ENCODE data around the gene CAPS. TPM values are rescaled to one million over a fixed set of nuclear protein-coding genes. Genes with fewer than 3 reads are reported as not detected.
A peak's percentile ranks its signal among the peaks of the same experiment; 100 is the strongest.
"Not testable (repeated sequence)": the region's sequence is repeated elsewhere in the genome, so short reads cannot be mapped to it uniquely, and the experiment has no call there.

CAPS gene
- total RNA-seq, result 3.4 and 3.6 TPM in 2 replicates

- Mint-ChIP-seq H3K27me3 (ENCODE audit: insufficient read depth) (no peaks in the 10 kb centered on the region), H3K36me3 (ENCODE audit: low read depth) (peaks cover 10% of the 10 kb centered on the region), H3K4me1 (ENCODE audit: low read depth) (no peaks in the 10 kb centered on the region), H3K27ac (peak within 1 kb of the TSS; percentile 34), H3K4me3 (no peak within 1 kb of the TSS), H3K9me3 (no peaks in the 10 kb centered on the region)
- DNase-seq (ENCODE audit: low spot score), result no peak
- intact Hi-C loops (cut with micrococcal nuclease), result no loop called here
Observed at GRCh38 chr19:5913739-5914357, at the start of gene CAPS. Gene CAPS (plus strand): TSS chr19:5914254. CDS start chr19:5914407, 153 bp downstream.

GRCh38 chr19:5864725-5865486 is 49.1 kb upstream of the CAPS start:
- DNase-seq (ENCODE audit: low spot score), result no peak
- no peak overlapping the region for H3K4me3 Mint-ChIP-seq
- H3K27me3 Mint-ChIP-seq (ENCODE audit: insufficient read depth), result no peaks in the 10 kb centered on the region
- H3K9me3 Mint-ChIP-seq, result no peaks in the 10 kb centered on the region
- no peaks in the 10 kb centered on the region for H3K36me3 Mint-ChIP-seq (ENCODE audit: low read depth)
- H3K4me1 Mint-ChIP-seq (ENCODE audit: low read depth), result no peaks in the 10 kb centered on the region
- intact Hi-C loops (cut with micrococcal nuclease), result no loop called here
- H3K27ac Mint-ChIP-seq, result peak overlapping the region; percentile 58

- intact Hi-C loops (cut with micrococcal nuclease), result no loop called here
- no peaks in the 10 kb centered on the region for H3K4me1 Mint-ChIP-seq (ENCODE audit: low read depth)
- no peaks in the 10 kb centered on the region for H3K36me3 Mint-ChIP-seq (ENCODE audit: low read depth)
- H3K4me3 Mint-ChIP-seq, result no peak overlapping the region
- no peaks in the 10 kb centered on the region for H3K27me3 Mint-ChIP-seq (ENCODE audit: insufficient read depth)
- DNase-seq (ENCODE audit: low spot score), result no peak
- H3K27ac Mint-ChIP-seq, result no peak overlapping the region
- H3K9me3 Mint-ChIP-seq, result no peaks in the 10 kb centered on the region
Observed at GRCh38 chr19:5865772-5866171, 48.3 kb upstream of the CAPS start.

GRCh38 chr19:5867201-5868136 is 46.6 kb upstream of the CAPS start:
- H3K4me3 Mint-ChIP-seq, result no peak overlapping the region
- no peaks in the 10 kb centered on the region for H3K4me1 Mint-ChIP-seq (ENCODE audit: low read depth)
- H3K36me3 Mint-ChIP-seq (ENCODE audit: low read depth), result no peaks in the 10 kb centered on the region
- H3K9me3 Mint-ChIP-seq, result no peaks in the 10 kb centered on the region
- H3K27ac Mint-ChIP-seq, result no peak overlapping the region
- H3K27me3 Mint-ChIP-seq (ENCODE audit: insufficient read depth), result no peaks in the 10 kb centered on the region
- intact Hi-C loops (cut with micrococcal nuclease), result no loop called here
- no peak for DNase-seq (ENCODE audit: low spot score)

- no peak overlapping the region for H3K27ac Mint-ChIP-seq
- no peak overlapping the region for H3K4me3 Mint-ChIP-seq
- H3K4me1 Mint-ChIP-seq (ENCODE audit: low read depth), result no peaks in the 10 kb centered on the region
- intact Hi-C loops (cut with micrococcal nuclease), result no loop called here
- DNase-seq (ENCODE audit: low spot score), result no peak
- H3K36me3 Mint-ChIP-seq (ENCODE audit: low read depth), result no peaks in the 10 kb centered on the region
- no peaks in the 10 kb centered on the region for H3K27me3 Mint-ChIP-seq (ENCODE audit: insufficient read depth)
- H3K9me3 Mint-ChIP-seq, result no peaks in the 10 kb centered on the region
Observed at GRCh38 chr19:5870986-5871394, 43.1 kb upstream of the CAPS start.

- Mint-ChIP-seq H3K9me3 (no peaks in the 10 kb centered on the region), H3K4me3 (no peak overlapping the region), H3K4me1 (ENCODE audit: low read depth) (no peaks in the 10 kb centered on the region), H3K27me3 (ENCODE audit: insufficient read depth) (no peaks in the 10 kb centered on the region), H3K27ac (no peak overlapping the region), H3K36me3 (ENCODE audit: low read depth) (no peaks in the 10 kb centered on the region)
- intact Hi-C loops (cut with micrococcal nuclease), result no loop called here
- DNase-seq (ENCODE audit: low spot score), result no peak
Observed at GRCh38 chr19:5873617-5874199, 40.3 kb upstream of the CAPS start.

GRCh38 chr19:5874496-5874895 is 39.6 kb upstream of the CAPS start:
- H3K27ac Mint-ChIP-seq; H3K36me3 Mint-ChIP-seq (ENCODE audit: low read depth); intact Hi-C loops (cut with micrococcal nuclease): not testable (repeated sequence)

GRCh38 chr19:5877427-5877826 is 36.6 kb upstream of the CAPS start:
- Mint-ChIP-seq H3K9me3 (no peaks in the 10 kb centered on the region), H3K4me3 (no peak overlapping the region), H3K27ac (no peak overlapping the region), H3K27me3 (ENCODE audit: insufficient read depth) (no peaks in the 10 kb centered on the region), H3K36me3 (ENCODE audit: low read depth) (no peaks in the 10 kb centered on the region), H3K4me1 (ENCODE audit: low read depth) (no peaks in the 10 kb centered on the region)
- intact Hi-C loops (cut with micrococcal nuclease), result no loop called here
- DNase-seq (ENCODE audit: low spot score), result no peak

More at GRCh38 chr19:5874496-5874895, 39.6 kb upstream of the CAPS start:
- not testable (repeated sequence) for DNase-seq (ENCODE audit: low spot score); H3K4me3 Mint-ChIP-seq; H3K9me3 Mint-ChIP-seq; H3K4me1 Mint-ChIP-seq (ENCODE audit: low read depth); H3K27me3 Mint-ChIP-seq (ENCODE audit: insufficient read depth)

GRCh38 chr19:5877882-5878281 is 36.2 kb upstream of the CAPS start:
- no peaks in the 10 kb centered on the region for H3K27me3 Mint-ChIP-seq (ENCODE audit: insufficient read depth)
- DNase-seq (ENCODE audit: low spot score), result no peak
- H3K4me1 Mint-ChIP-seq (ENCODE audit: low read depth), result no peaks in the 10 kb centered on the region
- intact Hi-C loops (cut with micrococcal nuclease), result no loop called here
- H3K9me3 Mint-ChIP-seq, result no peaks in the 10 kb centered on the region
- no peaks in the 10 kb centered on the region for H3K36me3 Mint-ChIP-seq (ENCODE audit: low read depth)
- no peak overlapping the region for H3K4me3 Mint-ChIP-seq
- H3K27ac Mint-ChIP-seq, result no peak overlapping the region

- H3K27ac Mint-ChIP-seq, result no peak overlapping the region
- no peak for DNase-seq (ENCODE audit: low spot score)
- H3K27me3 Mint-ChIP-seq (ENCODE audit: insufficient read depth), result peaks cover 3% of the 10 kb centered on the region
- H3K4me1 Mint-ChIP-seq (ENCODE audit: low read depth), result no peaks in the 10 kb centered on the region
- no peaks in the 10 kb centered on the region for H3K36me3 Mint-ChIP-seq (ENCODE audit: low read depth)
- intact Hi-C loops (cut with micrococcal nuclease), result no loop called here
- no peak overlapping the region for H3K4me3 Mint-ChIP-seq
- H3K9me3 Mint-ChIP-seq, result no peaks in the 10 kb centered on the region
Observed at GRCh38 chr19:5880196-5880595, 33.9 kb upstream of the CAPS start.

GRCh38 chr19:5880604-5881078 is 33.4 kb upstream of the CAPS start:
- H3K9me3 Mint-ChIP-seq, result no peaks in the 10 kb centered on the region
- DNase-seq (ENCODE audit: low spot score), result no peak
- intact Hi-C loops (cut with micrococcal nuclease), result no loop called here
- H3K4me3 Mint-ChIP-seq, result no peak overlapping the region
- H3K27me3 Mint-ChIP-seq (ENCODE audit: insufficient read depth), result peaks cover 3% of the 10 kb centered on the region
- no peaks in the 10 kb centered on the region for H3K36me3 Mint-ChIP-seq (ENCODE audit: low read depth)
- no peak overlapping the region for H3K27ac Mint-ChIP-seq
- no peaks in the 10 kb centered on the region for H3K4me1 Mint-ChIP-seq (ENCODE audit: low read depth)

GRCh38 chr19:5881543-5882299 is 32.3 kb upstream of the CAPS start:
- Mint-ChIP-seq H3K36me3 (ENCODE audit: low read depth) (no peaks in the 10 kb centered on the region), H3K27me3 (ENCODE audit: insufficient read depth) (peaks cover 3% of the 10 kb centered on the region), H3K27ac (no peak overlapping the region), H3K4me3 (no peak overlapping the region), H3K9me3 (no peaks in the 10 kb centered on the region), H3K4me1 (ENCODE audit: low read depth) (no peaks in the 10 kb centered on the region)
- intact Hi-C loops (cut with micrococcal nuclease), result no loop called here
- no peak for DNase-seq (ENCODE audit: low spot score)

Data from activated T-helper 1 cell treated with anti-CD3 and anti-CD28 coated beads, Interleukin-12 subunit alpha, Interleukin-12 subunit beta, Interleukin-2, Interleukin-4 antibody, amounts not matched to agents 30 ng/mL and 10 ng/mL and 1 ng/mL, durations not matched to agents 14 hours and 24 hours and 36 hours (primary cell).